HepG2 (cell line): ENCODE data around the gene CTIF. TPM values are rescaled to one million over a fixed set of nuclear protein-coding genes. Genes with fewer than 3 reads are reported as not detected.

ENCODE experiments used
- ATAC-seq: fragments of 200-7000 bp; cut with Tn5 transposase; 3 replicates; pipeline ENCODE4 v1.9.1; 2020; ENCODE audit warnings: mild to moderate bottlenecking, moderate library complexity
- BruUV-seq: library from RNA; stranded (reverse); fragments of 400-500 nt; replicated peaks from 2 replicates; lab custom pipeline; 2021; lab: Mats Ljungman, UMichigan
- CTCF ChIA-PET: fragments of 300-600 bp; formaldehyde crosslinking; extraction: SDS; loops from one replicate; lab custom pipeline; 2021; ENCODE audit warnings: low total read pairs, inconsistent platforms, low intra/inter-chr PET ratio; lab: Yijun Ruan, JAX
- POLR2A ChIA-PET: fragments of 350-600 bp; sonication (Branson Sonifier 250); formaldehyde crosslinking; loops from one replicate; lab custom pipeline; 2020; ENCODE audit warnings: antibody characterized with exemption, inconsistent platforms; lab: Yijun Ruan, JAX
- DNase-seq: peaks from one replicate; pipeline ENCODE4 v3.0.0-alpha.2; 2015; ENCODE audit warnings: low spot score
- FAIRE-seq: peaks from 3 replicates; lab custom pipeline; 2011; peaks lifted over from hg19 to GRCh38; lab: Jason Lieb, UNC
- H2AFZ ChIP-seq: one replicate; pipeline ENCODE4 v1.6.1; 2011; ENCODE audit warnings: low read length, inconsistent platforms
- H3K27ac ChIP-seq: fragments of 300-600 bp; 3 replicates; pipeline ENCODE4 v1.8.0; 2011; ENCODE audit warnings: mixed run types, mild to moderate bottlenecking, mixed read lengths, low read length, inconsistent platforms; ENCODE audit not compliant: insufficient read depth; ENCODE audit errors: extremely low read length
- H3K27me3 ChIP-seq, 2 experiments: fragments of 200-600 bp in 1 of 2; 2 replicates in 1 of 2; 3 replicates in 1 of 2; pipeline versions ENCODE4 v1.6.0 to v1.8.0; 2011; ENCODE audit warnings: low read length in 2 of 2, mild to moderate bottlenecking in 2 of 2, moderate library complexity in 2 of 2, inconsistent platforms in 1 of 2; ENCODE audit not compliant: insufficient read depth in 2 of 2, control insufficient read depth in 1 of 2
- H3K36me3 ChIP-seq, 2 experiments: fragments of 200-600 bp in 1 of 2; replicated peaks in 1 of 2; 2 replicates in 1 of 2; 3 replicates in 1 of 2; pipeline versions ENCODE4 v1.5.1 to v1.8.0; 2011; ENCODE audit warnings: low read length in 2 of 2, inconsistent platforms in 1 of 2; ENCODE audit not compliant: insufficient read depth in 2 of 2, control insufficient read depth in 1 of 2
- H3K4me1 ChIP-seq: 2 replicates; pipeline ENCODE4 v1.5.1; 2012; ENCODE audit warnings: low read length, inconsistent platforms; ENCODE audit not compliant: insufficient read depth
- H3K4me2 ChIP-seq: 2 replicates; pipeline ENCODE4 v1.6.0; 2011; ENCODE audit warnings: low read depth, low read length, inconsistent platforms
- H3K4me3 ChIP-seq, 3 experiments: fragments of 200-600 bp in 1 of 3; sonication (generic), shearing (Covaris generic) in 1 of 3; replicated peaks in 1 of 3; 2 replicates each; pipeline ENCODE4 v1.5.1; 2011 to 2016; ENCODE audit warnings: low read length in 3 of 3, inconsistent platforms in 2 of 3, low read depth in 2 of 3, mild to moderate bottlenecking in 2 of 3, control low read depth in 1 of 3, mixed read lengths in 1 of 3; ENCODE audit not compliant: insufficient read depth in 1 of 3
- H3K79me2 ChIP-seq: one replicate; pipeline ENCODE4 v1.6.1; 2011; ENCODE audit warnings: low read length, inconsistent platforms; ENCODE audit not compliant: insufficient read depth
- H3K9ac ChIP-seq: 2 replicates; pipeline ENCODE4 v1.6.0; 2011; ENCODE audit warnings: mild to moderate bottlenecking, low read depth, low read length, inconsistent platforms; ENCODE audit not compliant: insufficient read depth
- H3K9me3 ChIP-seq: 2 replicates; pipeline ENCODE4 v1.5.1; 2012; ENCODE audit warnings: mild to moderate bottlenecking, low read length
- H4K20me1 ChIP-seq: 2 replicates; pipeline ENCODE4 v1.6.0; 2011; ENCODE audit warnings: inconsistent platforms, mild to moderate bottlenecking, low read length, moderate library complexity; ENCODE audit not compliant: insufficient read depth
- AFF4 ChIP-seq: sonication (generic); formaldehyde crosslinking; IDR thresholded peaks from 2 replicates; pipeline ENCODE4 v1.4.0; 2020; ENCODE audit warnings: missing genetic modification reagents
- PRDM15 ChIP-seq: sonication (generic); formaldehyde crosslinking; IDR thresholded peaks from 2 replicates; pipeline ENCODE4 v1.4.0; 2020; ENCODE audit warnings: missing genetic modification reagents
- SSRP1 ChIP-seq: IDR thresholded peaks from 2 replicates; pipeline ENCODE4 v1.6.1; 2016; ENCODE audit warnings: control low read depth
- TRIM24 ChIP-seq: sonication (generic); formaldehyde crosslinking; IDR thresholded peaks from 2 replicates; pipeline ENCODE4 v1.8.0; 2022; ENCODE audit warnings: mild to moderate bottlenecking, missing genetic modification reagents
- ZNF558 ChIP-seq: sonication (generic); formaldehyde crosslinking; IDR thresholded peaks from 2 replicates; pipeline ENCODE4 v1.9.0; 2022; ENCODE audit warnings: mild to moderate bottlenecking, missing genetic modification reagents, borderline replicate concordance
- ZNF800 ChIP-seq: sonication (generic); formaldehyde crosslinking; IDR thresholded peaks from 2 replicates; pipeline ENCODE4 v1.4.0; 2020; ENCODE audit warnings: missing genetic modification reagents
- WGBS: methylation state at CpG from one replicate; pipeline ENCODE4 v1.1.6; 2017; ENCODE audit warnings: low lambda C conversion rate; 5-methylcytosine and 5-hydroxymethylcytosine counted together
- in situ Hi-C: cut with HindIII; loops from 2 replicates; pipeline ENCODE4 v1.10.0; 2017; ENCODE audit warnings: low pct_unique_long_range_greater_than_20kb; ENCODE audit not compliant: extremely low pct_ligation_motif_present
- intact Hi-C: fragments of 100-400 bp; cut with micrococcal nuclease; formaldehyde crosslinking; loops from one replicate; pipeline ENCODE4 v1.10.0; 2022; ENCODE audit not compliant: unreplicated experiment
- polyA plus RNA-seq, 8 experiments: library from polyadenylated mRNA; depleted of rRNA in 3 of 8; stranded (reverse) in 7 of 8; unstranded in 1 of 8; fragments of >200 nt; fragmentation: Illumina TruSeq in 4 of 8; extraction: Trizol in 4 of 8; gene quantifications; 2 replicates each; pipeline versions ENCODE4 v1.2.1 to v1.2.3, GENCODE V29; 2011 to 2016; ENCODE audit warnings: low read depth in 4 of 8, missing spikeins in 1 of 8, mixed read lengths in 1 of 8; ENCODE audit not compliant: insufficient read depth in 1 of 8
- total RNA-seq, 5 experiments: library from RNA; depleted of rRNA; stranded (reverse); fragments of >200 nt; fragmentation: Illumina TruSeq; extraction: Trizol; gene quantifications; 2 replicates each; pipeline ENCODE4 v1.2.3, GENCODE V29; 2016; ENCODE audit warnings: low read depth in 1 of 5
- TF ChIP-seq, protein P1 (sequence below): sonication (generic); formaldehyde crosslinking; IDR thresholded peaks from 2 replicates; pipeline ENCODE4 v1.8.1; 2023; ENCODE audit warnings: mild to moderate bottlenecking, inconsistent platforms, moderate library complexity, missing genetic modification reagents, borderline replicate concordance
- TF ChIP-seq, protein P2 (sequence below): sonication (generic); formaldehyde crosslinking; IDR thresholded peaks from 2 replicates; pipeline ENCODE4 v1.5.1; 2020; ENCODE audit warnings: mild to moderate bottlenecking, missing genetic modification reagents, moderate library complexity

The CTIF gene
- total and polyA plus RNA-seq, 2 of the 13 experiments (the other 11 are each of a cell fraction or from before 2014, with no cell fraction given): 18.2 to 28.0 TPM

DNA sequence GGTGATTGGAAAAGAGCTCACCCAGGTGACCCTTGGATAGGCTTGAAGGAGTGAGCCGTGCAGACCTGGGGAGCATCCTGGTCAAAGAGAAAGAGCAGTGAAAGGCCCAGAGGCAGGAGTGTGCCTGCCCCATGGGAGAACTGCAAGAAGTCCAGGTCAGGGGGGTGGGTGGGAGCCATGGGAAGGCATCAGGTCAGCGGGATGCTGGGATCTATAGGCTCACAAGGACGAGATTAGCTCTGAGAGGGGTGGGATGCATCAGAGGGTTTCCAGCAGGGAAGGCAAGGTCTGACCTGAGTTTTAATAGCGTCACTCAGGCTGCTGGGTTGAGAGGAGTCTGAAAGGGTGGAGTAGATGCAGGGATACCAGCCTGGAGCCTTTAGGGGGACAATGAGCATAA lies 253.3 kb downstream of the CTIF start:
- H4K20me1 ChIP-seq: no peaks in the 10 kb centered on the region
- H3K27ac ChIP-seq: no peak overlapping the region
- H2AFZ ChIP-seq: no peak overlapping the region
- no peaks in the 10 kb centered on the region for H3K79me2 ChIP-seq
- BruUV-seq: no TSS peak
- H3K4me2 ChIP-seq: no peak overlapping the region
- 96% methylated on average over 4 of the region's 4 CpGs for WGBS
- intact Hi-C loops: no loop called here
- no peaks in the 10 kb centered on the region for H3K9me3 ChIP-seq
- H3K36me3 ChIP-seq: peaks cover 2 to 38% of the 10 kb centered on the region in 2 experiments; a peak in 3 of 5 replicates
- H3K4me1 ChIP-seq: no peaks in the 10 kb centered on the region
- no peak for DNase-seq
- no peak overlapping the region for H3K4me3 ChIP-seq
- FAIRE-seq: no peak
- no peak for ATAC-seq
- CTCF ChIA-PET: no interaction called here
- H3K9ac ChIP-seq: no peak overlapping the region
- POLR2A ChIA-PET: no interaction called here
- TF ChIP-seq, protein P1, sequence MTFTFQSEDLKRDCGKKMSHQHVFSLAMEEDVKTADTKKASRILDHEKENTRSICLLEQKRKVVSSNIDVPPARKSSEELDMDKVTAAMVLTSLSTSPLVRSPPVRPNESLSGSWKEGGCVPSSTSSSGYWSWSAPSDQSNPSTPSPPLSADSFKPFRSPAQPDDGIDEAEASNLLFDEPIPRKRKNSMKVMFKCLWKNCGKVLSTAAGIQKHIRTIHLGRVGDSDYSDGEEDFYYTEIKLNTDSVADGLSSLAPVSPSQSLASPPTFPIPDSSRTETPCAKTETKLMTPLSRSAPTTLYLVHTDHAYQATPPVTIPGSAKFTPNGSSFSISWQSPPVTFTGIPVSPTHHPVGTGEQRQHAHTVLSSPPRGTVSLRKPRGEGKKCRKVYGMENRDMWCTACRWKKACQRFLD: no peak
- TF ChIP-seq ZNF800 (CRISPR knock-in tag) (no peak), AFF4 (CRISPR knock-in tag) (no peak), PRDM15 (no peak), TRIM24 (no peak), SSRP1 (CRISPR knock-in tag) (no peak), ZNF558 (CRISPR knock-in tag) (no peak)
- TF ChIP-seq, protein P2, sequence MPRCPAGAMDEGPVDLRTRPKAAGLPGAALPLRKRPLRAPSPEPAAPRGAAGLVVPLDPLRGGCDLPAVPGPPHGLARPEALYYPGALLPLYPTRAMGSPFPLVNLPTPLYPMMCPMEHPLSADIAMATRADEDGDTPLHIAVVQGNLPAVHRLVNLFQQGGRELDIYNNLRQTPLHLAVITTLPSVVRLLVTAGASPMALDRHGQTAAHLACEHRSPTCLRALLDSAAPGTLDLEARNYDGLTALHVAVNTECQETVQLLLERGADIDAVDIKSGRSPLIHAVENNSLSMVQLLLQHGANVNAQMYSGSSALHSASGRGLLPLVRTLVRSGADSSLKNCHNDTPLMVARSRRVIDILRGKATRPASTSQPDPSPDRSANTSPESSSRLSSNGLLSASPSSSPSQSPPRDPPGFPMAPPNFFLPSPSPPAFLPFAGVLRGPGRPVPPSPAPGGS: no peak
- H3K27me3 ChIP-seq: no peaks in the 10 kb centered on the region
- in situ Hi-C loops: no loop called here
